GM12878 (cell line): ENCODE results near the gene RBP3. TPM values are rescaled to one million over a fixed set of nuclear protein-coding genes. Genes with fewer than 3 reads are reported as not detected.

Experiments used
- ATAC-seq: fragments of 200-7000 bp; cut with Tn5 transposase; 3 replicates; pipeline ENCODE4 v1.9.1; 2020; ENCODE audit warnings: mild to moderate bottlenecking, moderate library complexity
- BruUV-seq: library from RNA; stranded (reverse); fragments of 400-500 nt; replicated peaks from 2 replicates; lab custom pipeline; 2021; lab: Mats Ljungman, UMichigan
- CTCF ChIA-PET: fragments of 300-600 bp; sonication (Branson Sonifier 250); formaldehyde crosslinking; extraction: SDS; loops from one replicate; lab custom pipeline; 2021; ENCODE audit warnings: inconsistent platforms; lab: Yijun Ruan, JAX
- POLR2A ChIA-PET: fragments of 350-600 bp; formaldehyde crosslinking; extraction: SDS; loops from one replicate; lab custom pipeline; 2021; ENCODE audit warnings: inconsistent platforms; lab: Charles Lee
- RAD21 ChIA-PET: fragments of 300-600 bp; sonication (Branson Sonifier 250); formaldehyde crosslinking; loops from one replicate; lab custom pipeline; 2023; ENCODE audit warnings: antibody characterized with exemption; ENCODE audit not compliant: unreplicated experiment; lab: Charles Lee
- SMC1A ChIA-PET: fragments of 300-600 bp; sonication (Branson Sonifier 250); formaldehyde crosslinking; loops from one replicate; lab custom pipeline; 2023; ENCODE audit not compliant: unreplicated experiment, uncharacterized antibody; lab: Charles Lee
- DNase-seq: peaks from one replicate; pipeline ENCODE4 v3.0.0-alpha.2; 2011; ENCODE audit warnings: low read depth, low spot score
- FAIRE-seq: peaks from 3 replicates; lab custom pipeline; 2011; peaks lifted over from hg19 to GRCh38; lab: Jason Lieb, UNC
- H2AFZ ChIP-seq: 2 replicates; pipeline ENCODE4 v1.6.0; 2011; ENCODE audit warnings: low read depth, low read length, control low read depth; ENCODE audit not compliant: control insufficient read depth
- H3K27ac ChIP-seq: 2 replicates; pipeline ENCODE4 v1.5.1; 2011; ENCODE audit warnings: control low read depth; ENCODE audit not compliant: control insufficient read depth, insufficient read depth
- H3K27me3 ChIP-seq, 2 experiments: replicated peaks in 1 of 2; 2 replicates each; pipeline versions ENCODE4 v1.6.0 to v1.6.1; 2011; ENCODE audit warnings: low read length in 1 of 2; ENCODE audit not compliant: control insufficient read depth in 2 of 2, insufficient read depth in 2 of 2
- H3K36me3 ChIP-seq, 2 experiments: 2 replicates each; pipeline ENCODE4 v1.5.1; 2011; ENCODE audit warnings: low read length in 1 of 2; ENCODE audit not compliant: control insufficient read depth in 2 of 2, insufficient read depth in 2 of 2
- H3K4me1 ChIP-seq: 2 replicates; pipeline ENCODE4 v1.6.1; 2011; ENCODE audit warnings: mild to moderate bottlenecking, low read length, moderate library complexity, mixed read lengths; ENCODE audit not compliant: control insufficient read depth, insufficient read depth
- H3K4me2 ChIP-seq: 2 replicates; pipeline ENCODE4 v1.6.0; 2011; ENCODE audit warnings: control low read depth; ENCODE audit not compliant: control insufficient read depth, insufficient read depth
- H3K4me3 ChIP-seq: fragments of 200-600 bp; sonication (generic); 2 replicates; pipeline ENCODE4 v1.5.1; 2016
- H3K79me2 ChIP-seq: 2 replicates; pipeline ENCODE4 v1.6.0; 2011; ENCODE audit warnings: low read length; ENCODE audit not compliant: control insufficient read depth, insufficient read depth
- H3K9ac ChIP-seq: 2 replicates; pipeline ENCODE4 v1.8.0; 2011; ENCODE audit warnings: low read length, control low read depth, mixed read lengths; ENCODE audit not compliant: control insufficient read depth, insufficient read depth
- H3K9me3 ChIP-seq: replicated peaks from 3 replicates; pipeline ENCODE4 v1.5.1; 2011; ENCODE audit warnings: mild to moderate bottlenecking, low read length; ENCODE audit not compliant: control insufficient read depth, insufficient read depth
- H4K20me1 ChIP-seq: 2 replicates; pipeline ENCODE4 v1.6.0; 2011; ENCODE audit not compliant: control insufficient read depth, insufficient read depth
- CBFB ChIP-seq: IDR thresholded peaks from 2 replicates; pipeline ENCODE4 v1.6.1; 2016; ENCODE audit warnings: antibody characterized with exemption, low read depth
- EGR1 ChIP-seq, 2 experiments: IDR thresholded peaks; 1 replicate in 1 of 2; 2 replicates in 1 of 2; pipeline ENCODE4 v1.6.1; 2011 to 2012; ENCODE audit warnings: low read depth in 2 of 2, low read length in 2 of 2, borderline replicate concordance in 1 of 2, mild to moderate bottlenecking in 1 of 2, moderate library complexity in 1 of 2
- HDAC2 ChIP-seq: fragments of 200-600 bp; sonication (generic); IDR thresholded peaks from 2 replicates; pipeline ENCODE4 v1.6.1; 2017
- HSF1 ChIP-seq: fragments of 150-350 bp; IDR thresholded peaks from 2 replicates; pipeline ENCODE4 v1.6.1; 2014; ENCODE audit warnings: mild to moderate bottlenecking, low read depth, low read length
- SUPT20H ChIP-seq: IDR thresholded peaks from 2 replicates; pipeline ENCODE4 v1.6.1; 2011; ENCODE audit warnings: low read depth, mild to moderate bottlenecking, low read length, moderate library complexity, borderline replicate concordance; ENCODE audit not compliant: control insufficient read depth
- USF1 ChIP-seq: IDR thresholded peaks from 2 replicates; pipeline ENCODE4 v1.6.1; 2011; ENCODE audit warnings: borderline replicate concordance, low read depth, mild to moderate bottlenecking, moderate library complexity, mixed read lengths, low read length; ENCODE audit not compliant: insufficient read depth; ENCODE audit errors: extremely low read length
- WGBS: methylation state at CpG from one replicate; pipeline ENCODE4 v1.1.6; 2016; ENCODE audit warnings: low lambda C conversion rate; ENCODE audit not compliant: insufficient replicate concordance, insufficient coverage; ENCODE audit errors: missing lambda C conversion rate; 5-methylcytosine and 5-hydroxymethylcytosine counted together
- in situ Hi-C: fragments of 300-500 bp; cut with MboI; formaldehyde crosslinking; loops from 9 replicates; pipeline ENCODE4 v1.14.3; 2018; ENCODE audit warnings: mixed read lengths
- intact Hi-C: fragments of 100-400 bp; cut with micrococcal nuclease; formaldehyde crosslinking; loops from one replicate; pipeline ENCODE4 v1.14.2; 2022; ENCODE audit not compliant: unreplicated experiment
- polyA plus RNA-seq, 11 experiments: library from polyadenylated mRNA; depleted of rRNA in 4 of 11; unstranded in 6 of 11; stranded (reverse) in 5 of 11; fragments of >200 nt; fragmentation: Nextera tagmentation in 4 of 11; fragmentation: Illumina TruSeq in 1 of 11; extraction: Ambion mirVana in 4 of 11; extraction: Trizol in 1 of 11; gene quantifications; 1 replicate in 1 of 11; 2 replicates in 10 of 11; pipeline versions ENCODE4 v1.2.1 to v1.2.3, GENCODE V29; 2011 to 2016; ENCODE audit warnings: inconsistent platforms in 2 of 11, missing spikeins in 2 of 11, low read depth in 1 of 11
- total RNA-seq, 4 experiments: library from RNA; depleted of rRNA in 3 of 4; stranded (reverse); fragments of >200 nt in 3 of 4; fragmentation: Illumina TruSeq in 1 of 4; extraction: Trizol in 1 of 4; gene quantifications; 2 replicates each; pipeline versions ENCODE4 v1.2.1 to v1.2.3, GENCODE V29; 2013 to 2021

RBP3 gene
- total and polyA plus RNA-seq, 10 of the 15 experiments (the other 5 are each of a cell fraction or from before 2014, with no cell fraction given) = not detected

GRCh38 chr10:47378183-47378510 lies 30.0 kb downstream of the RBP3 start:
- H3K4me1 ChIP-seq = no peaks in the 10 kb centered on the region
- H4K20me1 ChIP-seq = no peaks in the 10 kb centered on the region
- ChIA-PET CTCF (no interaction called here), RAD21 (no interaction called here), SMC1A (no interaction called here), POLR2A (no interaction called here)
- in situ Hi-C loops = no loop called here
- no peak overlapping the region for H3K4me3 ChIP-seq
- 69% methylated on average over 4 of the region's 4 CpGs for WGBS
- no peaks in the 10 kb centered on the region for H3K9me3 ChIP-seq
- TF ChIP-seq USF1 (no peak), CBFB (no peak), SUPT20H (no peak), HDAC2 (no peak), HSF1 (no peak), EGR1 (IDR thresholded peaks at IDR 0.05; ENCODE audit: borderline replicate concordance in 1 of 2, low read depth in 2 of 2, low read length in 2 of 2) (no peak)
- BruUV-seq = no TSS peak
- H3K27ac ChIP-seq = no peak overlapping the region
- peaks cover 0 to 13% of the 10 kb centered on the region in 2 experiments; a peak in 3 of 4 replicates for H3K27me3 ChIP-seq
- H3K9ac ChIP-seq = no peak overlapping the region
- no peak overlapping the region for H2AFZ ChIP-seq
- H3K4me2 ChIP-seq = no peak overlapping the region
- H3K36me3 ChIP-seq = no peaks in the 10 kb centered on the region
- no peaks in the 10 kb centered on the region for H3K79me2 ChIP-seq
- intact Hi-C loops = no loop called here
- ATAC-seq = no peak
- FAIRE-seq = no peak
- DNase-seq = no peak
